A673 (cell line): ENCODE results near the gene ATP6AP1. TPM values are rescaled to one million over a fixed set of nuclear protein-coding genes. Genes with fewer than 3 reads are reported as not detected.

ENCODE experiments used
- BruUV-seq: library from RNA; stranded (reverse); fragments of 400-500 nt; replicated peaks from 2 replicates; lab custom pipeline; 2021; lab: Mats Ljungman, UMichigan
- CTCF ChIA-PET: fragments of 300-600 bp; sonication (Branson Sonifier 250); formaldehyde crosslinking; loops from one replicate; lab custom pipeline; 2022; ENCODE audit warnings: antibody characterized with exemption; lab: Charles Lee
- POLR2A ChIA-PET: fragments of 300-600 bp; sonication (Branson Sonifier 250); formaldehyde crosslinking; loops from one replicate; lab custom pipeline; 2022; ENCODE audit warnings: antibody characterized with exemption; ENCODE audit not compliant: low non-redundant PET; lab: Charles Lee
- DNase-seq: peaks from one replicate; pipeline ENCODE4 v3.0.0-alpha.2; 2015; ENCODE audit warnings: low spot score
- H3K27ac ChIP-seq: fragments of 200-600 bp; sonication (generic); 2 replicates; pipeline ENCODE4 v1.5.1; 2016; ENCODE audit warnings: mixed run types, low read depth, mild to moderate bottlenecking, mixed read lengths, antibody characterized with exemption, low read length; ENCODE audit not compliant: poor library complexity, severe bottlenecking
- H3K27me3 ChIP-seq: fragments of 200-600 bp; sonication (generic); replicated peaks from 2 replicates; pipeline ENCODE4 v1.6.1; 2017; ENCODE audit warnings: mixed run types, low read depth, mild to moderate bottlenecking, mixed read lengths, antibody characterized with exemption, low read length; ENCODE audit not compliant: insufficient read depth, poor library complexity
- H3K36me3 ChIP-seq: fragments of 200-600 bp; sonication (generic); 2 replicates; pipeline ENCODE4 v1.6.1; 2016; ENCODE audit warnings: mixed run types, mild to moderate bottlenecking, mixed read lengths, antibody characterized with exemption, low read length; ENCODE audit not compliant: insufficient read depth, poor library complexity, severe bottlenecking
- H3K4me1 ChIP-seq: fragments of 200-600 bp; sonication (generic); 2 replicates; pipeline ENCODE4 v1.6.1; 2017; ENCODE audit warnings: mixed run types, mild to moderate bottlenecking, mixed read lengths, antibody characterized with exemption, low read length; ENCODE audit not compliant: insufficient read depth, poor library complexity, severe bottlenecking
- H3K4me3 ChIP-seq: fragments of 200-600 bp; sonication (generic); 2 replicates; pipeline ENCODE4 v1.5.1; 2016; ENCODE audit warnings: low read depth, mixed run types, mild to moderate bottlenecking, mixed read lengths, low read length; ENCODE audit not compliant: poor library complexity, severe bottlenecking
- H3K9me3 ChIP-seq: fragments of 200-600 bp; sonication (generic); 2 replicates; pipeline ENCODE4 v1.6.1; 2016; ENCODE audit warnings: mixed run types, low read depth, mild to moderate bottlenecking, mixed read lengths, antibody characterized with exemption, low read length; ENCODE audit not compliant: poor library complexity, severe bottlenecking
- CTCF ChIP-seq: fragments of 300-800, 200-600 bp; sonication (generic); conservative IDR thresholded peaks from 2 replicates; pipeline ENCODE4 v1.5.1; 2017; ENCODE audit warnings: low read depth, mild to moderate bottlenecking, antibody characterized with exemption, low read length, moderate library complexity, mixed read lengths
- EZH2 ChIP-seq: fragments of 200-600 bp; sonication (generic); IDR thresholded peaks from 2 replicates; pipeline ENCODE4 v1.6.1; 2017; ENCODE audit warnings: borderline replicate concordance, low read depth, mild to moderate bottlenecking, mixed read lengths, antibody characterized with exemption, low read length; ENCODE audit not compliant: poor library complexity, severe bottlenecking
- intact Hi-C: fragments of 100-400 bp; cut with micrococcal nuclease; formaldehyde crosslinking; loops from one replicate; pipeline ENCODE4 v1.10.0; 2022; ENCODE audit not compliant: unreplicated experiment
- total RNA-seq: library from RNA; stranded (reverse); gene quantifications from 2 replicates; pipeline ENCODE4 v1.2.3, GENCODE V29; 2021

ATP6AP1 gene
- total RNA-seq, 1 experiment from 2014 or later = 77.1 TPM

- Histone ChIP-seq H3K36me3 (no peaks in the 10 kb centered on the region), H3K9me3 (no peaks in the 10 kb centered on the region), H3K4me3 (peak overlapping the region; percentile 79), H3K4me1 (no peaks in the 10 kb centered on the region), H3K27me3 (no peaks in the 10 kb centered on the region), H3K27ac (peak overlapping the region; percentile 30)
- DNase-seq = no peak
- CTCF ChIA-PET = no interaction called here
- TF ChIP-seq EZH2 (no peak), CTCF (no peak)
- POLR2A ChIA-PET = no interaction called here
- BruUV-seq = no TSS peak
- intact Hi-C loops = no loop called here
These were observed 16.0 kb upstream of the ATP6AP1 start for GRCh38 chrX:154412468-154412867.

- H3K27me3 ChIP-seq = no peaks in the 10 kb centered on the region
- TF ChIP-seq CTCF = no peak
- no peak for TF ChIP-seq EZH2
- no peaks in the 10 kb centered on the region for H3K4me1 ChIP-seq
- BruUV-seq = no TSS peak
- no peaks in the 10 kb centered on the region for H3K36me3 ChIP-seq
- no peaks in the 10 kb centered on the region for H3K9me3 ChIP-seq
- H3K27ac ChIP-seq = no peak overlapping the region
- intact Hi-C loops = no loop called here
- ChIA-PET POLR2A (no interaction called here), CTCF (no interaction called here)
- no peak overlapping the region for H3K4me3 ChIP-seq
- DNase-seq = no peak
These were observed 15.3 kb upstream of the ATP6AP1 start for GRCh38 chrX:154413142-154413541.

GRCh38 chrX:154417157-154417556 is 11.3 kb upstream of the ATP6AP1 start:
- no peak for DNase-seq
- Histone ChIP-seq H3K4me1 (no peaks in the 10 kb centered on the region), H3K27ac (no peak overlapping the region), H3K4me3 (no peak overlapping the region), H3K36me3 (no peaks in the 10 kb centered on the region), H3K27me3 (no peaks in the 10 kb centered on the region), H3K9me3 (no peaks in the 10 kb centered on the region)
- BruUV-seq = no TSS peak
- TF ChIP-seq CTCF (no peak), EZH2 (no peak)
- POLR2A ChIA-PET = no interaction called here
- CTCF ChIA-PET = no interaction called here
- intact Hi-C loops = no loop called here
